GM12874 (cell line): ENCODE measurements around the gene TMEM61.

Source experiments
- CTCF ChIP-seq: IDR thresholded peaks from 2 replicates; pipeline ENCODE4 v1.5.1; 2011; ENCODE audit warnings: low read depth, mild to moderate bottlenecking, control low read depth, low read length, moderate library complexity; ENCODE audit not compliant: insufficient read depth

Gene TMEM61

GRCh38 chr1:55040083-55040932 lies 59.9 kb downstream of the TMEM61 start:
- TF ChIP-seq CTCF: no peak

GRCh38 chr1:55040933-55041494 lies 60.6 kb downstream of the TMEM61 start:
- TF ChIP-seq CTCF: no peak

- no peak for TF ChIP-seq CTCF
These were observed 61.2 kb downstream of the TMEM61 start for GRCh38 chr1:55041613-55042012.
